ENCODE data around the gene ELF5. TPM values are rescaled to one million over a fixed set of nuclear protein-coding genes. Genes with fewer than 3 reads are reported as not detected.

Gene ELF5
- total and polyA plus RNA-seq, 2 of the 13 experiments (the other 11 are each of a cell fraction or from before 2014, with no cell fraction given) = 0.51 to 2.6 TPM

- no peak for TF ChIP-seq JUND (CRISPR knock-in tag; IDR thresholded peaks at IDR 0.05)
- no peak for TF ChIP-seq MNT (IDR thresholded peaks at IDR 0.05)
- TF ChIP-seq ZNF335 (CRISPR knock-in tag; IDR thresholded peaks at IDR 0.05) = no peak
- TF ChIP-seq ZNF891 (CRISPR knock-in tag; IDR thresholded peaks at IDR 0.05) = 0 out of 2 replicates have a peak, but pooled peaks have one; percentile 42
- TF ChIP-seq HNRNPLL (IDR thresholded peaks at IDR 0.05; ENCODE audit: low read depth, low read length, poor library complexity, severe bottlenecking) = peak; percentile 3
- TF ChIP-seq ZMAT3 (CRISPR knock-in tag; conservative IDR thresholded peaks at IDR 0.05) = no peak
- 0 out of 2 replicates have a peak, but pooled peaks have one; percentile 19 for TF ChIP-seq HDAC1 (CRISPR knock-in tag; IDR thresholded peaks at IDR 0.05)
- TF ChIP-seq SP4 (CRISPR knock-in tag; IDR thresholded peaks at IDR 0.05) = 0 out of 2 replicates have a peak, but pooled peaks have one; percentile 19
- TF ChIP-seq TGIF2 (CRISPR knock-in tag; IDR thresholded peaks at IDR 0.05) = no peak
- peak; percentile 6 for TF ChIP-seq ZNF687 (CRISPR knock-in tag; IDR thresholded peaks at IDR 0.05)
- TF ChIP-seq SETDB1 (CRISPR knock-in tag; IDR thresholded peaks at IDR 0.05; ENCODE audit: borderline replicate concordance) = no peak
- TF ChIP-seq EEA1 (CRISPR knock-in tag; IDR thresholded peaks at IDR 0.05; ENCODE audit: borderline replicate concordance) = no peak
- TF ChIP-seq ZNF224 (CRISPR knock-in tag; IDR thresholded peaks at IDR 0.05) = no peak
- TF ChIP-seq REXO4 (CRISPR knock-in tag; IDR thresholded peaks at IDR 0.05; ENCODE audit: borderline replicate concordance) = no peak
- TF ChIP-seq ZMYM3 (CRISPR knock-in tag; IDR thresholded peaks at IDR 0.05) = peak; percentile 78
- TF ChIP-seq HMG20B (CRISPR knock-in tag; conservative IDR thresholded peaks at IDR 0.05) = no peak
- no peak for TF ChIP-seq MAFK (conservative IDR thresholded peaks at IDR 0.05 in 1 of 2, IDR thresholded peaks at IDR 0.05 in 1 of 2; ENCODE audit: low read length in 2 of 2)
- 0 out of 2 replicates have a peak, but pooled peaks have one; percentile 4 for TF ChIP-seq ZNF331 (CRISPR knock-in tag; IDR thresholded peaks at IDR 0.05)
- 0 out of 2 replicates have a peak, but pooled peaks have one; percentile 4 for TF ChIP-seq UBTF (CRISPR knock-in tag; IDR thresholded peaks at IDR 0.05)
- 0 out of 2 replicates have a peak, but pooled peaks have one; percentile 39 for TF ChIP-seq HOXA3 (CRISPR knock-in tag; IDR thresholded peaks at IDR 0.05)
- TF ChIP-seq PLRG1 (conservative IDR thresholded peaks at IDR 0.05) = no peak
- TF ChIP-seq SOX5 (CRISPR knock-in tag; IDR thresholded peaks at IDR 0.05; ENCODE audit: borderline replicate concordance) = no peak
These were observed at the start of gene ELF5 (continued) for GRCh38 chr11:34513682-34514449.

Measured in HepG2 (cell line).